IMR-90 (cell line): ENCODE data around the gene COL5A1. TPM values are rescaled to one million over a fixed set of nuclear protein-coding genes. Genes with fewer than 3 reads are reported as not detected.
A peak's percentile ranks its signal among the peaks of the same experiment; 100 is the strongest.

ENCODE experiments used
- ATAC-seq: fragments of 200-7000 bp; cut with Tn5 transposase; 2 replicates; pipeline ENCODE4 v1.9.1; 2020; ENCODE audit warnings: low read depth, mild to moderate bottlenecking, moderate library complexity
- BruUV-seq: library from RNA; stranded (reverse); fragments of 400-500 nt; replicated peaks from 2 replicates; lab custom pipeline; 2021; lab: Mats Ljungman, UMichigan
- CTCF ChIA-PET: fragments of 300-600 bp; formaldehyde crosslinking; extraction: SDS; loops from one replicate; lab custom pipeline; 2021; ENCODE audit warnings: antibody characterized with exemption; lab: Yijun Ruan, JAX
- POLR2A ChIA-PET: fragments of 300-600 bp; sonication (Branson Sonifier 250); formaldehyde crosslinking; loops from one replicate; lab custom pipeline; 2022; ENCODE audit warnings: antibody characterized with exemption; ENCODE audit not compliant: unreplicated experiment; lab: Charles Lee
- DNase-seq: peaks from one replicate; pipeline ENCODE4 v3.0.0; 2013
- H2AFZ ChIP-seq: replicated peaks from 2 replicates; pipeline ENCODE3; 2013; ENCODE audit warnings: low read length, mild to moderate bottlenecking; ENCODE audit not compliant: poor library complexity
- H2AK5ac ChIP-seq: 2 replicates; pipeline ENCODE4 v1.6.1; 2013; ENCODE audit warnings: low read depth, low read length, inconsistent platforms
- H2AK9ac ChIP-seq: replicated peaks from 2 replicates; pipeline ENCODE3; 2013; ENCODE audit warnings: mild to moderate bottlenecking, low read depth, low read length, moderate library complexity; ENCODE audit not compliant: poor library complexity
- H2BK120ac ChIP-seq: 2 replicates; pipeline ENCODE4 v1.6.1; 2013; ENCODE audit warnings: low read depth, low read length, inconsistent platforms
- H2BK15ac ChIP-seq: 3 replicates; pipeline ENCODE4 v1.6.1; 2013; ENCODE audit warnings: low read depth, low read length, inconsistent platforms
- H2BK20ac ChIP-seq: 2 replicates; pipeline ENCODE4 v1.6.1; 2013; ENCODE audit warnings: low read depth, mild to moderate bottlenecking, inconsistent platforms, low read length, moderate library complexity
- H2BK5ac ChIP-seq: 2 replicates; pipeline ENCODE4 v1.6.1; 2013; ENCODE audit warnings: mild to moderate bottlenecking, low read depth, low read length, inconsistent platforms; ENCODE audit not compliant: poor library complexity, severe bottlenecking
- H3K14ac ChIP-seq: replicated peaks from 2 replicates; pipeline ENCODE4 v1.6.1; 2013; ENCODE audit warnings: low read depth, low read length, inconsistent platforms
- H3K18ac ChIP-seq: 2 replicates; pipeline ENCODE4 v1.6.1; 2013; ENCODE audit warnings: low read depth, low read length, control low read depth
- H3K23ac ChIP-seq: 2 replicates; pipeline ENCODE4 v1.6.1; 2013; ENCODE audit warnings: low read depth, low read length, inconsistent platforms
- H3K27ac ChIP-seq: 2 replicates; pipeline ENCODE4 v1.5.1; 2013; ENCODE audit warnings: mild to moderate bottlenecking, control low read depth, low read length; ENCODE audit not compliant: insufficient read depth
- H3K27me3 ChIP-seq: 2 replicates; pipeline ENCODE4 v1.6.1; 2013; ENCODE audit warnings: low read length; ENCODE audit not compliant: control insufficient read depth, insufficient read depth
- H3K36me3 ChIP-seq: 2 replicates; pipeline ENCODE4 v1.6.1; 2013; ENCODE audit warnings: low read length, mixed read lengths; ENCODE audit not compliant: control insufficient read depth, insufficient read depth
- H3K4ac ChIP-seq: 2 replicates; pipeline ENCODE4 v1.6.1; 2013; ENCODE audit warnings: low read depth, low read length, inconsistent platforms
- H3K4me1 ChIP-seq: 2 replicates; pipeline ENCODE4 v1.6.1; 2013; ENCODE audit warnings: low read length, mixed read lengths; ENCODE audit not compliant: control insufficient read depth, insufficient read depth
- H3K4me2 ChIP-seq: 2 replicates; pipeline ENCODE4 v1.6.1; 2013; ENCODE audit warnings: low read depth, mild to moderate bottlenecking, control low read depth, low read length, moderate library complexity
- H3K4me3 ChIP-seq: 2 replicates; pipeline ENCODE4 v1.5.1; 2013; ENCODE audit warnings: low read depth, mild to moderate bottlenecking, control low read depth, low read length, moderate library complexity; ENCODE audit not compliant: insufficient read depth
- H3K56ac ChIP-seq: 2 replicates; pipeline ENCODE4 v1.6.1; 2013; ENCODE audit warnings: low read length, inconsistent platforms; ENCODE audit not compliant: insufficient read depth; ENCODE audit errors: extremely low read depth
- H3K79me1 ChIP-seq, 2 experiments: 2 replicates each; pipeline ENCODE4 v1.6.1; 2013; ENCODE audit warnings: low read length in 2 of 2, inconsistent platforms in 1 of 2, low read depth in 1 of 2
- H3K9ac ChIP-seq: 2 replicates; pipeline ENCODE4 v1.6.1; 2013; ENCODE audit warnings: low read depth, low read length, control low read depth
- H3K9me1 ChIP-seq: 2 replicates; pipeline ENCODE4 v1.6.1; 2013; ENCODE audit warnings: low read length, inconsistent platforms; ENCODE audit not compliant: insufficient read depth
- H3K9me3 ChIP-seq: 2 replicates; pipeline ENCODE4 v1.6.1; 2013; ENCODE audit warnings: low read length; ENCODE audit not compliant: control insufficient read depth, insufficient read depth
- H4K20me1 ChIP-seq: 2 replicates; pipeline ENCODE4 v1.6.1; 2013; ENCODE audit warnings: low read length, inconsistent platforms; ENCODE audit not compliant: insufficient read depth
- H4K5ac ChIP-seq: 2 replicates; pipeline ENCODE4 v1.6.1; 2013; ENCODE audit warnings: mild to moderate bottlenecking, low read depth, low read length, control low read depth
- H4K8ac ChIP-seq, 2 experiments: 2 replicates each; pipeline ENCODE4 v1.6.1; 2013; ENCODE audit warnings: low read depth in 2 of 2, low read length in 2 of 2, control low read depth in 1 of 2, inconsistent platforms in 1 of 2
- H4K91ac ChIP-seq: 2 replicates; pipeline ENCODE4 v1.6.1; 2013; ENCODE audit warnings: low read depth, low read length, inconsistent platforms; ENCODE audit not compliant: insufficient read depth
- CHD1 ChIP-seq: IDR thresholded peaks from 2 replicates; pipeline ENCODE4 v1.6.1; 2012; ENCODE audit warnings: low read depth, low read length, improper control_type of control experiment
- MXI1 ChIP-seq: IDR thresholded peaks from 2 replicates; pipeline ENCODE4 v1.6.1; 2012; ENCODE audit warnings: low read depth, mild to moderate bottlenecking, low read length, moderate library complexity, borderline replicate concordance
- NFE2L2 ChIP-seq: fragments of 150-350 bp; IDR thresholded peaks from 2 replicates; pipeline ENCODE4 v1.6.1; 2016; ENCODE audit warnings: low read depth, mild to moderate bottlenecking, low read length
- POLR2A ChIP-seq: IDR thresholded peaks from 2 replicates; pipeline ENCODE4 v1.6.1; 2012; ENCODE audit warnings: mild to moderate bottlenecking, low read depth, low read length
- RAD21 ChIP-seq: IDR thresholded peaks from 2 replicates; pipeline ENCODE4 v1.6.1; 2012; ENCODE audit warnings: low read length, improper control_type of control experiment
- RFX5 ChIP-seq: IDR thresholded peaks from 2 replicates; pipeline ENCODE4 v1.8.0; 2012; ENCODE audit warnings: low read depth, mild to moderate bottlenecking, low read length, moderate library complexity
- SMC3 ChIP-seq: fragments of 150-350 bp; IDR thresholded peaks from 2 replicates; pipeline ENCODE4 v1.6.1; 2016; ENCODE audit warnings: low read depth, mild to moderate bottlenecking, antibody characterized with exemption, low read length, moderate library complexity
- WGBS, 2 experiments: methylation state at CpG; one replicate each; pipeline versions ENCODE4 v1.1.5 to v1.1.7; 2013; ENCODE audit warnings: missing lambda C conversion rate in 2 of 2; ENCODE audit not compliant: insufficient read length in 1 of 2; ENCODE audit errors: extremely low coverage in 2 of 2; 5-methylcytosine and 5-hydroxymethylcytosine counted together
- dilution Hi-C: fragments of 300-500 bp; cut with HindIII; formaldehyde crosslinking; loops from one replicate; pipeline ENCODE4 v1.14.3; 2018; ENCODE audit warnings: low sequenced_read_pairs; ENCODE audit not compliant: unreplicated experiment
- in situ Hi-C: fragments of 300-500 bp; cut with MboI; formaldehyde crosslinking; loops from 3 replicates; pipeline ENCODE4 v1.14.3; 2019; ENCODE audit warnings: low sequenced_read_pairs, inconsistent platforms, mixed read lengths
- intact Hi-C: fragments of 100-400 bp; cut with micrococcal nuclease; formaldehyde crosslinking; loops from 2 replicates; pipeline ENCODE4 v1.10.0; 2022
- polyA plus RNA-seq, 3 experiments: library from polyadenylated mRNA; depleted of rRNA; stranded (reverse); fragments of >200 nt; gene quantifications; 2 replicates each; pipeline ENCODE4 v1.2.3, GENCODE V29; 2012; ENCODE audit warnings: low replicate concordance in 1 of 3
- total RNA-seq: library from RNA; depleted of rRNA; stranded (reverse); fragments of >200 nt; gene quantifications from 2 replicates; pipeline ENCODE4 v1.2.3, GENCODE V29; 2012
- TF ChIP-seq, protein P1 (sequence below): conservative IDR thresholded peaks from 2 replicates; pipeline ENCODE4 v1.5.1; 2012; ENCODE audit warnings: mild to moderate bottlenecking, low read depth, low read length, improper control_type of control experiment

Gene COL5A1
- total and polyA plus RNA-seq, 2 of the 4 experiments (the other 2 are of a cell fraction), result 19.2 to 173 TPM

DNA sequence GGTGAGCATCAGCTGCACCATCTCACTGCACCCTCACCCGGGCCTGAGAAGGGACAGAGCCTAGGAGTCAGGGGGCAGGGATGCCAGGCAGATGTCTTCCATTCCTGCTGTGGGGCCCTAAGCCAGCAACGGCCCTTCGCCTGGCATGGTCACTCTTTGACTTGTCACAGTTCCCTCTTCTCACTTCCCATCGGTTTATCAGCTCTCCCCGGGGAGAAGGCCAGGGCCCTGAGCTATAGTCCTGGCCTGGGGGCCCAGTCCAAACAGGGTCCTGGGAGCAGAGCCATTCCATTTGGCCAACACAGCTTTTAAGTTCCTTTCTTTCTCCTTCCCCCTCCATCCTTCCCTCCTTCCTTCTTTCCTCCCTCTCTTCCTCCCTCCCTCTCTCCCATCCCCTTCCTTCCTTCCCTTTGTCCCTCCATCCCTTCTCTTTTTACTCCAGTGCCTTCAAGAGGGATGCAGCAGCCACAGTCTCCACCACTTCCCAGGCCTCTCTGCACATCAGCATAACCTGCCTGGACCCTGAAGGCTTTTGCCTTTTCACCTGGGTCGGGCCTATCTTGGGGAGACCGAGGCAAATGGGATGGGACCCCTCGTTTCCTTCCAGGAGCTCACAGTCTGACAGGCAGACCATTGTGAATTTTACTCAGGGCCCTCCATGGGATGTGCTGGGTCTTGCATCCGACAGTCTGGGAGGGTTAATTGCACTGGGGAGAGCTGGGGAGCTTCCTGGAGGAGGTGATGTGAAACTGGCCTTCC, 4.2 kb downstream of the COL5A1 start:
- peaks cover 0 to 57% of the 10 kb centered on the region in 2 experiments; a peak in 3 of 4 replicates for H3K79me1 ChIP-seq
- DNase-seq, result no peak
- peak overlapping the region in 1 of 2 experiments; percentile 37; a peak in 2 of 4 replicates for H4K8ac ChIP-seq
- H4K91ac ChIP-seq, result peak overlapping the region; percentile 63; the same call in 1 of the 2 replicates
- H3K27me3 ChIP-seq, result no peaks in the 10 kb centered on the region
- no peaks in the 10 kb centered on the region for H3K9me3 ChIP-seq
- ChIA-PET POLR2A (interaction anchor here (1.0 kb wide), 1 partner anchor 188 kb away, joined by 7 read pairs; no protein-coding TSS in a partner anchor), CTCF (no interaction called here)
- H3K18ac ChIP-seq, result 0 out of 2 replicates have a peak overlapping the region, but pooled peaks have one; percentile 1
- H3K14ac ChIP-seq, result peak overlapping the region; percentile 35
- 18% methylated on average over 4 of the region's 9 CpGs; no CpG with 5 or more reads in 1 of the 2 experiments for WGBS, 2 experiments
- TF ChIP-seq SMC3 (no peak), RFX5 (no peak), MXI1 (no peak), POLR2A (no peak), CHD1 (no peak), RAD21 (no peak), NFE2L2 (no peak)
- TF ChIP-seq, protein P1, sequence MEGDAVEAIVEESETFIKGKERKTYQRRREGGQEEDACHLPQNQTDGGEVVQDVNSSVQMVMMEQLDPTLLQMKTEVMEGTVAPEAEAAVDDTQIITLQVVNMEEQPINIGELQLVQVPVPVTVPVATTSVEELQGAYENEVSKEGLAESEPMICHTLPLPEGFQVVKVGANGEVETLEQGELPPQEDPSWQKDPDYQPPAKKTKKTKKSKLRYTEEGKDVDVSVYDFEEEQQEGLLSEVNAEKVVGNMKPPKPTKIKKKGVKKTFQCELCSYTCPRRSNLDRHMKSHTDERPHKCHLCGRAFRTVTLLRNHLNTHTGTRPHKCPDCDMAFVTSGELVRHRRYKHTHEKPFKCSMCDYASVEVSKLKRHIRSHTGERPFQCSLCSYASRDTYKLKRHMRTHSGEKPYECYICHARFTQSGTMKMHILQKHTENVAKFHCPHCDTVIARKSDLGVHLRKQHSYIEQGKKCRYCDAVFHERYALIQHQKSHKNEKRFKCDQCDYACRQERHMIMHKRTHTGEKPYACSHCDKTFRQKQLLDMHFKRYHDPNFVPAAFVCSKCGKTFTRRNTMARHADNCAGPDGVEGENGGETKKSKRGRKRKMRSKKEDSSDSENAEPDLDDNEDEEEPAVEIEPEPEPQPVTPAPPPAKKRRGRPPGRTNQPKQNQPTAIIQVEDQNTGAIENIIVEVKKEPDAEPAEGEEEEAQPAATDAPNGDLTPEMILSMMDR, result no peak
- peak overlapping the region; percentile 68 for H3K4ac ChIP-seq
- peak overlapping the region; percentile 84 for H3K4me2 ChIP-seq
- H2BK120ac ChIP-seq, result peak overlapping the region; percentile 16; the same call in 1 of the 2 replicates
- H4K5ac ChIP-seq, result no peak overlapping the region
- peak overlapping the region; percentile 66 for H3K23ac ChIP-seq
- H2AK9ac ChIP-seq, result peak overlapping the region; percentile 84
- no peak overlapping the region; the same call in 1 of the 2 replicates for H3K4me3 ChIP-seq
- peak overlapping the region; percentile 54 for H3K9ac ChIP-seq
- BruUV-seq, result no TSS peak
- dilution Hi-C loops (no loop called here), intact Hi-C loops (loop anchor here (2.0 to 10.0 kb wide), 3 partner anchors 15 to 481 kb away; partner anchors contain the start of gene RNU6ATAC), in situ Hi-C loops (no loop called here)
- H2AK5ac ChIP-seq, result peak overlapping the region; percentile 93
- no peak for ATAC-seq
- peaks cover 38% of the 10 kb centered on the region for H3K4me1 ChIP-seq
- H2BK20ac ChIP-seq, result no peak overlapping the region
- H2BK15ac ChIP-seq, result no peak overlapping the region; the same call in 2 of the 3 replicates
- H4K20me1 ChIP-seq, result peaks cover 74% of the 10 kb centered on the region
- H3K27ac ChIP-seq, result peak overlapping the region; percentile 87
- peak overlapping the region; percentile 82 for H2AFZ ChIP-seq
- peaks cover 37% of the 10 kb centered on the region for H3K9me1 ChIP-seq
- peaks cover 37% of the 10 kb centered on the region for H3K36me3 ChIP-seq
- peak overlapping the region; percentile 77 for H2BK5ac ChIP-seq
- H3K56ac ChIP-seq, result no peak overlapping the region
